Stimulated activated naive CD4-positive, alpha-beta T cell (primary cell): Measurements from ENCODE around the gene LY6G6D.

Experiments
- DNase-seq, 6 experiments: peaks; one replicate each; lab custom pipeline; 2025; lab: John Stamatoyannopoulos, UW

The LY6G6D gene

GRCh38 chr6:31764198-31764597, 49.0 kb downstream of the LY6G6D start:
- no peak for DNase-seq

- DNase-seq: no peak
Measured at GRCh38 chr6:31765559-31765909, 50.4 kb downstream of the LY6G6D start.

GRCh38 chr6:31765910-31766794, 51.0 kb downstream of the LY6G6D start:
- no peak for DNase-seq

- no peak for DNase-seq
Measured at GRCh38 chr6:31767096-31767645, 52.0 kb downstream of the LY6G6D start.
